ENCODE results near the gene PIGW. TPM values are rescaled to one million over a fixed set of nuclear protein-coding genes. Genes with fewer than 3 reads are reported as not detected.

PIGW gene
- total RNA-seq, 4 donors from 2014 or later, result 3.8 to 15.3 (median 7.2) TPM

- no peak for TF ChIP-seq CTCF (IDR thresholded peaks at IDR 0.05)
- no peak for DNase-seq (ENCODE audit: low spot score)
These were observed 10.3 kb upstream of the PIGW start for GRCh38 chr17:36524428-36524876.

GRCh38 chr17:36525113-36525512, 9.7 kb upstream of the PIGW start:
- no peak for TF ChIP-seq CTCF (IDR thresholded peaks at IDR 0.05)
- peak; percentile 28 for ATAC-seq (ENCODE audit: low FRiP score)
- DNase-seq (ENCODE audit: low spot score), result no peak

More at GRCh38 chr17:36524428-36524876, 10.3 kb upstream of the PIGW start:
- no peak for ATAC-seq (ENCODE audit: low FRiP score)

- DNase-seq (ENCODE audit: low spot score), result no peak
- no peak for TF ChIP-seq CTCF (IDR thresholded peaks at IDR 0.05)
- no peak for ATAC-seq (ENCODE audit: low FRiP score)
These were observed 8.9 kb upstream of the PIGW start for GRCh38 chr17:36525888-36526287.

- no peak for TF ChIP-seq CTCF (IDR thresholded peaks at IDR 0.05)
- DNase-seq (ENCODE audit: low spot score), result no peak
These were observed 7.1 kb upstream of the PIGW start for GRCh38 chr17:36527621-36528250.

GRCh38 chr17:36529121-36529520, 5.7 kb upstream of the PIGW start:
- ATAC-seq (ENCODE audit: low FRiP score) (no peak), DNase-seq (ENCODE audit: low spot score) (no peak)
- TF ChIP-seq CTCF (IDR thresholded peaks at IDR 0.05), result no peak

More at GRCh38 chr17:36527621-36528250, 7.1 kb upstream of the PIGW start:
- ATAC-seq (ENCODE audit: low FRiP score), result no peak

- ATAC-seq (ENCODE audit: low FRiP score), result no peak
- no peak for TF ChIP-seq CTCF (IDR thresholded peaks at IDR 0.05)
- DNase-seq (ENCODE audit: low spot score), result no peak
These were observed 2.3 kb upstream of the PIGW start for GRCh38 chr17:36532435-36532975.
